ENCODE results near the gene CLEC4M.
"Not testable (repeated sequence)": the region's sequence is repeated elsewhere in the genome, so short reads cannot be mapped to it uniquely, and the experiment has no call there.

Gene CLEC4M

GRCh38 chr19:7734220-7735203 is 28.5 kb upstream of the CLEC4M start:
- no peak overlapping the region for H3K4me3 Mint-ChIP-seq
- no peaks in the 10 kb centered on the region for H3K4me1 Mint-ChIP-seq (ENCODE audit: low read depth)
- H3K27ac Mint-ChIP-seq = no peak overlapping the region
- no peak for DNase-seq (ENCODE audit: low spot score)
- no peaks in the 10 kb centered on the region for H3K36me3 Mint-ChIP-seq (ENCODE audit: low read depth)
- H3K9me3 Mint-ChIP-seq = no peaks in the 10 kb centered on the region
- peaks cover 32% of the 10 kb centered on the region for H3K27me3 Mint-ChIP-seq (ENCODE audit: low read depth)

GRCh38 chr19:7736148-7736547 is 26.9 kb upstream of the CLEC4M start:
- Mint-ChIP-seq H3K4me3 (no peak overlapping the region), H3K4me1 (ENCODE audit: low read depth) (no peaks in the 10 kb centered on the region), H3K9me3 (no peaks in the 10 kb centered on the region), H3K36me3 (ENCODE audit: low read depth) (no peaks in the 10 kb centered on the region), H3K27ac (no peak overlapping the region), H3K27me3 (ENCODE audit: low read depth) (peaks cover 26% of the 10 kb centered on the region)
- DNase-seq (ENCODE audit: low spot score) = no peak

DNA sequence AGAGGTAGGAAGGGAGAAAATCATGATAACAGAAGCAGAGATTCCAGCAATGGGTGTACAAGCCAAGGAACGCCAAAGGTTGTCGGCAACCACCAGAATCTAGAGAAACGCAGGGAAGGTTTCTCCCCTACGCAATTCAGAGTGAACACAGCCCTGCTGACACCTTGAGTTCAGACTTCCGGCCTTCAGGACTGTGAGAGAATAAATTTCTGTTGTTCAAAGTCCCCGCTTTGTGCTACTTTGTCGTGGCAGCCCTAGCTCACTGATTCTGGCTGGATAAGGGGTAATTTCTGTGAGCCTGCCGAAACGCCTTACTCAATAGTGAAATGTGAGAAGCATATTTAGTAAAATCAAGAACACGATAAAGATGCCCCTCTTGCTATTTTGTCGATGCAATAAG is 25.8 kb upstream of the CLEC4M start:
- H3K36me3 Mint-ChIP-seq (ENCODE audit: low read depth) = no peaks in the 10 kb centered on the region
- H3K27me3 Mint-ChIP-seq (ENCODE audit: low read depth) = peaks cover 17% of the 10 kb centered on the region
- DNase-seq (ENCODE audit: low spot score) = no peak
- H3K27ac Mint-ChIP-seq = no peak overlapping the region
- no peaks in the 10 kb centered on the region for H3K4me1 Mint-ChIP-seq (ENCODE audit: low read depth)
- H3K9me3 Mint-ChIP-seq = no peaks in the 10 kb centered on the region
- no peak overlapping the region for H3K4me3 Mint-ChIP-seq

DNA sequence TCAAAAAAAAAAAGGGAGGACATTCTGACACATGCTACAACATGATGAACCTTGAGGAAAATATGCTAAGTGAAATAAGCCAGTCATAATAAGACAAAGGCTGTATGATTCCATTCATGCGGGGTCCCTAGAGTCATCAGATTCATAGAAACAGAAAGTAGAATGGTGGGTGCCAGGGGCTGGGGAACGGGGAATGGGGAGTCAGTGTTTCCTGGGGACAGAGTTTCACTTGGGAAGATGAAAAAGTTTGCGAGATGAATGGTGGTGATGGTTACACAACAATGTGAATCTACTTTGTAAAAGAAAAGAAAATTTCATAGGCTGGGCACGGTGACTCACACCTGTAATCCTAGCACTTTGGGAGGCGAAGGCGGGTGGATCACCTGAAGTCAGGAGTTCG is 25.0 kb upstream of the CLEC4M start:
- no peak overlapping the region for H3K27ac Mint-ChIP-seq

GRCh38 chr19:7739211-7739755 is 23.8 kb upstream of the CLEC4M start:
- Mint-ChIP-seq H3K4me1 (ENCODE audit: low read depth) (no peaks in the 10 kb centered on the region), H3K4me3 (no peak overlapping the region), H3K36me3 (ENCODE audit: low read depth) (no peaks in the 10 kb centered on the region), H3K27ac (no peak overlapping the region), H3K9me3 (no peaks in the 10 kb centered on the region), H3K27me3 (ENCODE audit: low read depth) (peaks cover 16% of the 10 kb centered on the region)
- DNase-seq (ENCODE audit: low spot score) = no peak

More for the DNA sequence above, 25.0 kb upstream of the CLEC4M start:
- DNase-seq (ENCODE audit: low spot score) = no peak
- H3K9me3 Mint-ChIP-seq = no peaks in the 10 kb centered on the region
- no peaks in the 10 kb centered on the region for H3K36me3 Mint-ChIP-seq (ENCODE audit: low read depth)
- H3K27me3 Mint-ChIP-seq (ENCODE audit: low read depth) = peaks cover 17% of the 10 kb centered on the region
- H3K4me1 Mint-ChIP-seq (ENCODE audit: low read depth) = no peaks in the 10 kb centered on the region
- no peak overlapping the region for H3K4me3 Mint-ChIP-seq

DNA sequence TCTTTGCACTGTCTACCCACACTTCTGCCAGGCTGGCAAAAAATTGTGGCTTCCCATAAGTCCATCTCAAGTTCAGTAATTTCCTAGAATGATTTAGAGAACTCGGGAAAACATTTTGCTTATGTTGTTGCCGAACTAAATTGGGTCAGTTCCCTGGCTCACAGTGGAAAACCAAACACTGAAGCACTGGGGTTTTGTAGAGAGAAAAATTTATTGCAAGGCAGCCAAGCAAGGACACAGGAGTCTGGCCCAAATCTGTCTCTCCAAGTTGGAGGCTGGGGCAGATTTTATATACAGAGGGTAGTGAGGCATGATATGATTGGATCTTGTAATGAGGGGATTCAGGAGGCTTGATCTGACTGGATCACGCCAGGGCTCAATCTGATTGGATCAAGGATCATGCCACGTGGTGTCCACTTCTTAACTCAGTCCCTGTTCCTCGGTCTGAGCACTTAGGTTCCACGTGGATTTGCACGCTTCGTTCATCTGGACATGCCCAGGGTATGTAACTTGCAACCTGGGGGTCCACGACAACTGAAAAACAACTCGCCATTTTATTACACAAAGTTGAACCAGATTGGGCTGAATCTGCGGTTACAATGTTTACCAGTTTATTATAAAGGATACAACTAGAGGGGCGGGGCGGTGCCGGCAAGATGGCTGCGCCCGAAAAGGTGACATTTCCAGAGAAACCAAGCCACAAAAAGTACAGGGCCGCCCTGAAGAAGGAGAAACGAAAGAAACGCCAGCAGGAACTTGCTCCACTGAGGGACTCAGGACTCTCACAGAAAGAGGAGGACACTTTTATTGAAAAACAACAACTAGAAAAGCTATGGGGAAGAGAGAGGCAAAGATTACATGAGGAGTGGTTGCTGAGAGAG is 23.0 kb upstream of the CLEC4M start:
- Mint-ChIP-seq H3K4me3 (no peak overlapping the region), H3K27me3 (ENCODE audit: low read depth) (peaks cover 11% of the 10 kb centered on the region), H3K4me1 (ENCODE audit: low read depth) (no peaks in the 10 kb centered on the region), H3K9me3 (no peaks in the 10 kb centered on the region), H3K36me3 (ENCODE audit: low read depth) (no peaks in the 10 kb centered on the region), H3K27ac (no peak overlapping the region)
- DNase-seq (ENCODE audit: low spot score) = no peak

GRCh38 chr19:7740682-7741054 is 22.4 kb upstream of the CLEC4M start:
- no peak overlapping the region for H3K4me3 Mint-ChIP-seq
- no peaks in the 10 kb centered on the region for H3K9me3 Mint-ChIP-seq
- H3K4me1 Mint-ChIP-seq (ENCODE audit: low read depth) = no peaks in the 10 kb centered on the region
- no peaks in the 10 kb centered on the region for H3K36me3 Mint-ChIP-seq (ENCODE audit: low read depth)
- peaks cover 7% of the 10 kb centered on the region for H3K27me3 Mint-ChIP-seq (ENCODE audit: low read depth)
- H3K27ac Mint-ChIP-seq = no peak overlapping the region
- no peak for DNase-seq (ENCODE audit: low spot score)

- no peak overlapping the region for H3K4me3 Mint-ChIP-seq
- DNase-seq (ENCODE audit: low spot score) = no peak
- H3K36me3 Mint-ChIP-seq (ENCODE audit: low read depth) = no peaks in the 10 kb centered on the region
- no peak overlapping the region for H3K27ac Mint-ChIP-seq
- no peaks in the 10 kb centered on the region for H3K4me1 Mint-ChIP-seq (ENCODE audit: low read depth)
- H3K9me3 Mint-ChIP-seq = no peaks in the 10 kb centered on the region
- peaks cover 7% of the 10 kb centered on the region for H3K27me3 Mint-ChIP-seq (ENCODE audit: low read depth)
Measured at GRCh38 chr19:7742575-7742974, 20.5 kb upstream of the CLEC4M start.

DNA sequence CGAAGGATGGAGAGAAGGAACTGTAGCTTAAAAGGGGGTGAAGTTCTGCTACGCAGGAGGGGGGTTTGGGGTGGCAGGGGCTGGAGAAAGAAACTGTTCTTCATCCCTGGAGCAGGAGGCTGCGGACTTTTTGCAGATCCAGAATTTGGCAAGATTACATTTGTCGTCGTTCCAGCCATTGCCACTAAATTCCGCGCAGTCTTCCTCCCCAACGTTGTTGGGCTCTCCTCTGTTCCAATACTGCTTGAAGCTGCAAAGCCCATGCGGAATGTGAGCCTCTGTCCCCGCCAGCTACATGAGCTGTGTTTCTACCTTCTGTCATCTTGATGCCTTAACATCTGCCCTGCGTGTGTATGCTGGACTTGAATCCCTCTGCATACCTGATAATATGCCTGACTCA is 20.1 kb upstream of the CLEC4M start:
- Mint-ChIP-seq H3K36me3 (ENCODE audit: low read depth) (no peaks in the 10 kb centered on the region), H3K4me3 (no peak overlapping the region), H3K9me3 (peaks cover 2% of the 10 kb centered on the region), H3K27me3 (ENCODE audit: low read depth) (peaks cover 4% of the 10 kb centered on the region), H3K27ac (no peak overlapping the region), H3K4me1 (ENCODE audit: low read depth) (no peaks in the 10 kb centered on the region)
- no peak for DNase-seq (ENCODE audit: low spot score)

GRCh38 chr19:7743425-7743841 is 19.6 kb upstream of the CLEC4M start:
- Mint-ChIP-seq H3K36me3 (ENCODE audit: low read depth) (no peaks in the 10 kb centered on the region), H3K27ac (no peak overlapping the region), H3K9me3 (peaks cover 6% of the 10 kb centered on the region), H3K4me3 (no peak overlapping the region), H3K27me3 (ENCODE audit: low read depth) (peaks cover 3% of the 10 kb centered on the region), H3K4me1 (ENCODE audit: low read depth) (no peaks in the 10 kb centered on the region)
- DNase-seq (ENCODE audit: low spot score) = no peak

DNA sequence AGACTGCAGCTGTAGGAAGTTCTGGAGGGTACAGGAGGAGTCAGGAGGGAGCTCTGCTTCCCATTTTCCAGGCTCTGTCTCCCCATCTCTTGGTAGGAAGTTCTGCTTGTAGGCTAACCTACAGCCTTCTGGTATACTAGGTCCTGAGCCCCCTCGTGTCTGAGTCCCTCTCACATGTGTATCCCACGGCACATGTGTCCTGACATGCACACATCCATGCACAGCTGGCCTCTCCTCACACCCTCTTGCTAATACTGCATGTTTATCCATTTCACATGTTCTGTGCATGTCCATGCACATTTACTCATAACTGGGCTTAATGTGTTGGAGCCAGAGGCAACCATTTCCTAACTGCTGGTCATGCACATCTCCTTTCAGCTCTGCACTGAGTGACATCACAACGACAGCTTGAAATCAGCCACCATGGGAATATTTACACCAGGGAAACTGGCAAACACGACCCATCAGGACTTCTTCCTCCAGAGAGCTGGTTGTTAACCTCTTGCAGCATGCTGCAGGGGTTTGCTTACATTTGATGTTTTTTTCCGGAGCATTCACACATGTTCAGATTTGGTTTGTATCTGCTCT is 18.8 kb upstream of the CLEC4M start:
- Mint-ChIP-seq H3K27ac (no peak overlapping the region), H3K36me3 (ENCODE audit: low read depth) (no peaks in the 10 kb centered on the region), H3K9me3 (peaks cover 6% of the 10 kb centered on the region), H3K4me3 (no peak overlapping the region), H3K4me1 (ENCODE audit: low read depth) (no peaks in the 10 kb centered on the region), H3K27me3 (ENCODE audit: low read depth) (peaks cover 3% of the 10 kb centered on the region)
- DNase-seq (ENCODE audit: low spot score) = no peak

DNA sequence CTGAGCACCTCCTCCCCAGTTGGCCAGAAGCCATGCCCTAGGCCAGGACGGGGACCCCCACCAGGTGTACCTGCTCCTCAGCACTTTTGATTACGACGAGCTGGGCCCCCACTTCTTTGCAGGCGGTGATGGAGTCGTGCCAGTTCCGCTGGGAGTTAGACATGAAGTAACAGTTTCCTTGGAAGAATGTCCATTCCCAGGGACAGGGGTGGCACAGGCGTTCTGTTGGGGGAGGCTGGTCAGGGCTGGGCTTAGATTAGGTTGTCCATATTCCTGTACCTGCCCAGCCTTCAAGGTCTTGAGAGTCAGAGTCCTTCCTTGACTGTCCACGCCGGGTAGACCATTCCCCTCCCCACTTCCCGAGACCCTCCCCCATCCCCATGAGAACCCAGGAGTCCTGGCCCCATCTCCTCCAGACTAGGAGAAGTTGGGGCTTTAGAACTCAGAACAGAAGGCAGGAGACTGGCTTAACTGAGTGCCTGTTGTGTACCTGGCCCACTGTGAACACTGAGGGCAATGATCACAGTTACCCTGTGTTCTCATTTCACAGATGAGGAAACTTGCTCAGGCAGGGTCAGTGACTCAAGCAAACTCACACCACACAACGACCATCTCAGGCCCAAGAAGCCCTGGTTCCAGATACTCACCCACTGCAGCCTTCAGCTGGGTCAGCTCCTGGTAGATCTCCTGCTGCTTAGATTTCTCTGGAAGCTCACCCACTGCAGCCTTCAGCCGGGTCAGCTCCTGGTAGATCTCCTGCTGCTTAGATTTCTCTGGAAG is 18.0 kb upstream of the CLEC4M start:
- Mint-ChIP-seq H3K27ac (no peak overlapping the region), H3K27me3 (ENCODE audit: low read depth) (peaks cover 3% of the 10 kb centered on the region), H3K9me3 (peaks cover 8% of the 10 kb centered on the region), H3K4me3 (no peak overlapping the region), H3K36me3 (ENCODE audit: low read depth) (no peaks in the 10 kb centered on the region), H3K4me1 (ENCODE audit: low read depth) (no peaks in the 10 kb centered on the region)
- DNase-seq (ENCODE audit: low spot score) = no peak

DNA sequence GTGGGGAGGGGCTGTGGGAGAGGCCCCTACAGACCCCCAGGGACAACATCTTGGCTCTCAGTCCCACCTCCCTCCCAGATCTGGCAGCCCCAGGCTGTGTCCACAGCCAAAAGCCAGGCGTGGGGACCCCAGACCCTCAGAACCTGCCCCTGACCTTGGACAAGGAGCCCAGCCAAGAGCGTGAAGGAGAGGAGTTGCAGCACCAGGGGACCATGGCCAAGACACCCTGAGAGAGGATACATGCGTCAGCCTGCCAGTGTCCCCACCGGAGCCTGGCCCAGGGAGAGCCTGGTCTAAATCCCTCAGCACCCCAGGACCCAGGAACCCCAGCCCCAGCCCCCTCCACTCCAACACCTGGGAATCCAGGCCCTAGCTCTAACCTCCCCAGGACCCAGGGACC is 16.7 kb upstream of the CLEC4M start:
- not testable (repeated sequence) for H3K27me3 Mint-ChIP-seq (ENCODE audit: low read depth); H3K4me3 Mint-ChIP-seq; H3K4me1 Mint-ChIP-seq (ENCODE audit: low read depth); H3K27ac Mint-ChIP-seq; DNase-seq (ENCODE audit: low spot score); H3K36me3 Mint-ChIP-seq (ENCODE audit: low read depth)
- H3K9me3 Mint-ChIP-seq = peaks cover 17% of the 10 kb centered on the region
